Esophagus muscularis mucosa (tissue), 4 donors: ENCODE measurements around the gene YPEL1.

Source experiments
- CTCF ChIP-seq, 3 experiments: fragments of 200-600 bp in 2 of 3; fragments of 450-650 bp in 1 of 3; sonication (generic) in 2 of 3; IDR thresholded peaks; one replicate each; pipeline ENCODE4 v1.5.1; 2017 to 2019; ENCODE audit warnings: antibody characterized with exemption in 3 of 3, mild to moderate bottlenecking in 2 of 3, moderate library complexity in 1 of 3
- EP300 ChIP-seq: sonication (generic); formaldehyde crosslinking; IDR thresholded peaks from one replicate; pipeline ENCODE4 v1.6.1; 2017; ENCODE audit warnings: antibody characterized with exemption
- POLR2A ChIP-seq: fragments of 450-650 bp; IDR thresholded peaks from one replicate; pipeline ENCODE4 v1.6.1; 2017; ENCODE audit warnings: antibody characterized with exemption, moderate library complexity, mild to moderate bottlenecking, low read depth
- POLR2AphosphoS5 ChIP-seq, 2 donors: sonication (generic); formaldehyde crosslinking; IDR thresholded peaks; one replicate each; pipeline ENCODE4 v1.6.1; 2017; ENCODE audit warnings: antibody characterized with exemption in 2 of 2

- TF ChIP-seq CTCF (IDR thresholded peaks at IDR 0.05) (no peak), EP300 (no peak), POLR2AphosphoS5 (IDR thresholded peaks at IDR 0.05) (no peak), POLR2A (no peak)
Observed at GRCh38 chr22:21697021-21697771, 38.4 kb downstream of the YPEL1 start.
